HepG2 (cell line): ENCODE results near the gene KIF26B. TPM values are rescaled to one million over a fixed set of nuclear protein-coding genes. Genes with fewer than 3 reads are reported as not detected.
A peak's percentile ranks its signal among the peaks of the same experiment; 100 is the strongest.

Experiments used
- ATAC-seq: fragments of 200-7000 bp; cut with Tn5 transposase; 3 replicates; pipeline ENCODE4 v1.9.1; 2020; ENCODE audit warnings: mild to moderate bottlenecking, moderate library complexity
- BruUV-seq: library from RNA; stranded (reverse); fragments of 400-500 nt; replicated peaks from 2 replicates; lab custom pipeline; 2021; lab: Mats Ljungman, UMichigan
- CTCF ChIA-PET: fragments of 300-600 bp; formaldehyde crosslinking; extraction: SDS; loops from one replicate; lab custom pipeline; 2021; ENCODE audit warnings: low total read pairs, inconsistent platforms, low intra/inter-chr PET ratio; lab: Yijun Ruan, JAX
- POLR2A ChIA-PET: fragments of 350-600 bp; sonication (Branson Sonifier 250); formaldehyde crosslinking; loops from one replicate; lab custom pipeline; 2020; ENCODE audit warnings: antibody characterized with exemption, inconsistent platforms; lab: Yijun Ruan, JAX
- DNase-seq: peaks from one replicate; pipeline ENCODE4 v3.0.0-alpha.2; 2015; ENCODE audit warnings: low spot score
- FAIRE-seq: peaks from 3 replicates; lab custom pipeline; 2011; peaks lifted over from hg19 to GRCh38; lab: Jason Lieb, UNC
- H2AFZ ChIP-seq: one replicate; pipeline ENCODE4 v1.6.1; 2011; ENCODE audit warnings: low read length, inconsistent platforms
- H3K27ac ChIP-seq: fragments of 300-600 bp; 3 replicates; pipeline ENCODE4 v1.8.0; 2011; ENCODE audit warnings: mixed run types, mild to moderate bottlenecking, mixed read lengths, low read length, inconsistent platforms; ENCODE audit not compliant: insufficient read depth; ENCODE audit errors: extremely low read length
- H3K27me3 ChIP-seq, 2 experiments: fragments of 200-600 bp in 1 of 2; 2 replicates in 1 of 2; 3 replicates in 1 of 2; pipeline versions ENCODE4 v1.6.0 to v1.8.0; 2011; ENCODE audit warnings: low read length in 2 of 2, mild to moderate bottlenecking in 2 of 2, moderate library complexity in 2 of 2, inconsistent platforms in 1 of 2; ENCODE audit not compliant: insufficient read depth in 2 of 2, control insufficient read depth in 1 of 2
- H3K36me3 ChIP-seq, 2 experiments: fragments of 200-600 bp in 1 of 2; replicated peaks in 1 of 2; 2 replicates in 1 of 2; 3 replicates in 1 of 2; pipeline versions ENCODE4 v1.5.1 to v1.8.0; 2011; ENCODE audit warnings: low read length in 2 of 2, inconsistent platforms in 1 of 2; ENCODE audit not compliant: insufficient read depth in 2 of 2, control insufficient read depth in 1 of 2
- H3K4me1 ChIP-seq: 2 replicates; pipeline ENCODE4 v1.5.1; 2012; ENCODE audit warnings: low read length, inconsistent platforms; ENCODE audit not compliant: insufficient read depth
- H3K4me2 ChIP-seq: 2 replicates; pipeline ENCODE4 v1.6.0; 2011; ENCODE audit warnings: low read depth, low read length, inconsistent platforms
- H3K4me3 ChIP-seq, 3 experiments: fragments of 200-600 bp in 1 of 3; sonication (generic), shearing (Covaris generic) in 1 of 3; replicated peaks in 1 of 3; 2 replicates each; pipeline ENCODE4 v1.5.1; 2011 to 2016; ENCODE audit warnings: low read length in 3 of 3, inconsistent platforms in 2 of 3, low read depth in 2 of 3, mild to moderate bottlenecking in 2 of 3, control low read depth in 1 of 3, mixed read lengths in 1 of 3; ENCODE audit not compliant: insufficient read depth in 1 of 3
- H3K79me2 ChIP-seq: one replicate; pipeline ENCODE4 v1.6.1; 2011; ENCODE audit warnings: low read length, inconsistent platforms; ENCODE audit not compliant: insufficient read depth
- H3K9ac ChIP-seq: 2 replicates; pipeline ENCODE4 v1.6.0; 2011; ENCODE audit warnings: mild to moderate bottlenecking, low read depth, low read length, inconsistent platforms; ENCODE audit not compliant: insufficient read depth
- H3K9me3 ChIP-seq: 2 replicates; pipeline ENCODE4 v1.5.1; 2012; ENCODE audit warnings: mild to moderate bottlenecking, low read length
- H4K20me1 ChIP-seq: 2 replicates; pipeline ENCODE4 v1.6.0; 2011; ENCODE audit warnings: inconsistent platforms, mild to moderate bottlenecking, low read length, moderate library complexity; ENCODE audit not compliant: insufficient read depth
- CC2D1A ChIP-seq: sonication (generic); formaldehyde crosslinking; IDR thresholded peaks from 2 replicates; pipeline ENCODE4 v1.8.1; 2023; ENCODE audit warnings: mild to moderate bottlenecking, missing genetic modification reagents
- DNMT1 ChIP-seq: sonication (generic); formaldehyde crosslinking; IDR thresholded peaks from 2 replicates; pipeline ENCODE4 v1.5.1; 2020; ENCODE audit warnings: mild to moderate bottlenecking, missing genetic modification reagents
- ZMYM3 ChIP-seq: sonication (generic); formaldehyde crosslinking; IDR thresholded peaks from 2 replicates; pipeline ENCODE4 v1.5.1; 2020; ENCODE audit warnings: mild to moderate bottlenecking, missing genetic modification reagents
- ZNF121 ChIP-seq: sonication (generic); formaldehyde crosslinking; IDR thresholded peaks from 2 replicates; pipeline ENCODE4 v1.5.0; 2020; ENCODE audit warnings: mild to moderate bottlenecking, missing genetic modification reagents
- ZNF770 ChIP-seq: sonication (generic); formaldehyde crosslinking; IDR thresholded peaks from 2 replicates; pipeline ENCODE4 v1.5.0; 2020; ENCODE audit warnings: mild to moderate bottlenecking, missing genetic modification reagents
- ZXDC ChIP-seq: sonication (generic); formaldehyde crosslinking; IDR thresholded peaks from 2 replicates; pipeline ENCODE4 v1.5.0; 2020; ENCODE audit warnings: mild to moderate bottlenecking, missing genetic modification reagents
- WGBS: methylation state at CpG from one replicate; pipeline ENCODE4 v1.1.6; 2017; ENCODE audit warnings: low lambda C conversion rate; 5-methylcytosine and 5-hydroxymethylcytosine counted together
- in situ Hi-C: cut with HindIII; loops from 2 replicates; pipeline ENCODE4 v1.10.0; 2017; ENCODE audit warnings: low pct_unique_long_range_greater_than_20kb; ENCODE audit not compliant: extremely low pct_ligation_motif_present
- intact Hi-C: fragments of 100-400 bp; cut with micrococcal nuclease; formaldehyde crosslinking; loops from one replicate; pipeline ENCODE4 v1.10.0; 2022; ENCODE audit not compliant: unreplicated experiment
- polyA plus RNA-seq, 8 experiments: library from polyadenylated mRNA; depleted of rRNA in 3 of 8; stranded (reverse) in 7 of 8; unstranded in 1 of 8; fragments of >200 nt; fragmentation: Illumina TruSeq in 4 of 8; extraction: Trizol in 4 of 8; gene quantifications; 2 replicates each; pipeline versions ENCODE4 v1.2.1 to v1.2.3, GENCODE V29; 2011 to 2016; ENCODE audit warnings: low read depth in 4 of 8, missing spikeins in 1 of 8, mixed read lengths in 1 of 8; ENCODE audit not compliant: insufficient read depth in 1 of 8
- total RNA-seq, 5 experiments: library from RNA; depleted of rRNA; stranded (reverse); fragments of >200 nt; fragmentation: Illumina TruSeq; extraction: Trizol; gene quantifications; 2 replicates each; pipeline ENCODE4 v1.2.3, GENCODE V29; 2016; ENCODE audit warnings: low read depth in 1 of 5

Gene KIF26B
- total and polyA plus RNA-seq, 2 of the 13 experiments (the other 11 are each of a cell fraction or from before 2014, with no cell fraction given) = 0.08 to 0.09 TPM

DNA sequence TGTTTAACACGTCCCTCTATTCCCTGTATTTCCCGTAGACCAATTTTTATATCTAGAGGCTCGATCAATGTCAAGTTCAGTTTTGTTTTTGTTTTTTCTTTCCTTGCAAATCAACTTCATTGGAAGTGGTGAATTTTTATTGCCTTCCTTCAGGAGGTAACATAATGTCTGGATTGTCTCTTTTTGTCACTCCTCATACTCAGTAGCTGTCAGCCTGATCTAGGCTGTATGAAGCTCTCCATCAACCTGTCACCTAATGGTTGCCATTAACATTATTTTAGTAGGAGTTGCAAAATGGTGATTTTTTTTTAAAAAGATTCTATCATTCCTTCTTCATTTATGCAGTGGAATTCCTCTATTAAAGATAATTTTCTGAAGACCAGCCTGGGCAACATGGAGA is 49.7 kb upstream of the KIF26B start (continued):
- no peak for TF ChIP-seq ZXDC (CRISPR knock-in tag)
- TF ChIP-seq CC2D1A = no peak

DNA sequence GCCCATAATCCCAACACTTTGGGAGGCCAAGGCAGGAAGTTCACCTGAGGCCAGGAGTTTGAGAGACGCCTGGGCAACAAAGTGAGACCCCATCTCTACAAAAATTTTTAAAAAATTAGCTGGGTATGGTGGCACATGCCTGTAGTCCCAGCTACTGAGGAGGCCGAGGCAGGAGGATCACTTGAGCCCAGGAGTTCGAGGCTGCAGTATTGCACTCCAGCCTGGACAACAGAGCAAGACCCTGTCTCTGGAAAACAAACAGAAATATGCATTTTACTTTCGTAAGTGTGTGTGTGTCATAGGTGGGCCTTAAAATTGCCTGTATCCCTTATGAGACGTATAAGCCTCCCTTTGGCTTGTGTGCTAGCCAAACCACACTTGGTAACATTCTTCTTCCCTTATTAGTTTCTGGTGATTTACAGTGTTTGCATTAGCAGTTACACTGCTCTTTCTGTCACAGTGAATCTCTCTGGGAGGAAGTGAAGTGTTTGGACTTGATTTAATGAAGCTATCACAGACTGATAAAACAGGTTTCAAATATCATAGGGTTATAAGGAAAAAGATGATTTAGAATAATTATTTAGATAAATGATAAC is 48.9 kb upstream of the KIF26B start:
- ChIA-PET CTCF (no interaction called here), POLR2A (no interaction called here)
- in situ Hi-C loops (no loop called here), intact Hi-C loops (loop anchor here (2.0 kb wide), 1 partner anchor 19 kb away; no protein-coding TSS in a partner anchor)
- DNase-seq (no peak), FAIRE-seq (no peak), ATAC-seq (no peak)
- Histone ChIP-seq H3K9me3 (no peaks in the 10 kb centered on the region), H4K20me1 (no peaks in the 10 kb centered on the region), H3K27me3 (no peaks in the 10 kb centered on the region), H3K4me2 (no peak overlapping the region), H2AFZ (no peak overlapping the region), H3K4me1 (peaks cover 46% of the 10 kb centered on the region), H3K79me2 (no peaks in the 10 kb centered on the region), H3K27ac (no peak overlapping the region), H3K36me3 (no peaks in the 10 kb centered on the region), H3K4me3 (no peak overlapping the region), H3K9ac (no peak overlapping the region)
- BruUV-seq = no TSS peak
- 95% methylated on average over 3 of the region's 5 CpGs for WGBS
- TF ChIP-seq ZMYM3 (CRISPR knock-in tag) (0 out of 2 replicates have a peak, but pooled peaks have one; percentile 22), ZNF770 (CRISPR knock-in tag) (peak; percentile 80), DNMT1 (CRISPR knock-in tag) (no peak), ZNF121 (CRISPR knock-in tag) (peak; percentile 82)
